Endothelial cell of umbilical vein (primary cell): Measurements from ENCODE around the gene MAML3. TPM values are rescaled to one million over a fixed set of nuclear protein-coding genes. Genes with fewer than 3 reads are reported as not detected.
"Not testable (repeated sequence)": the region's sequence is repeated elsewhere in the genome, so short reads cannot be mapped to it uniquely, and the experiment has no call there.

ENCODE experiments used
- BruUV-seq: library from RNA; stranded (reverse); fragments of 400-500 nt; replicated peaks from 2 replicates; lab custom pipeline; 2021; lab: Mats Ljungman, UMichigan
- CTCF ChIA-PET: fragments of 300-600, 350-600 bp; sonication (Branson Sonifier 250); formaldehyde crosslinking; loops from one replicate; lab custom pipeline; 2021; ENCODE audit warnings: antibody characterized with exemption, inconsistent platforms; lab: Charles Lee
- POLR2A ChIA-PET: fragments of 300-600, 350-600 bp; sonication (Branson Sonifier 250); formaldehyde crosslinking; loops from one replicate; lab custom pipeline; 2021; ENCODE audit warnings: antibody characterized with exemption, inconsistent platforms; lab: Charles Lee
- DNase-seq: peaks from one replicate; pipeline ENCODE4 v3.0.0-alpha.2; 2011; ENCODE audit warnings: low read depth, low spot score
- FAIRE-seq: peaks from 2 replicates; lab custom pipeline; 2011; peaks lifted over from hg19 to GRCh38; lab: Jason Lieb, UNC
- H2AFZ ChIP-seq: 2 replicates; pipeline ENCODE4 v1.6.0; 2012; ENCODE audit warnings: low read depth, low read length, control low read depth, inconsistent platforms
- H3K27ac ChIP-seq: 2 replicates; pipeline ENCODE4 v1.5.1; 2011; ENCODE audit warnings: low read depth, mild to moderate bottlenecking, control low read depth, low read length, moderate library complexity; ENCODE audit not compliant: insufficient read depth
- H3K27me3 ChIP-seq, 2 experiments: 2 replicates each; pipeline versions ENCODE4 v1.6.0 to v1.6.1; 2011; ENCODE audit warnings: low read length in 2 of 2, mixed read lengths in 1 of 2; ENCODE audit not compliant: control insufficient read depth in 2 of 2, insufficient read depth in 2 of 2
- H3K36me3 ChIP-seq, 2 experiments: 2 replicates in 1 of 2; 3 replicates in 1 of 2; pipeline ENCODE4 v1.5.1; 2011; ENCODE audit warnings: low read length in 2 of 2, mild to moderate bottlenecking in 1 of 2, moderate library complexity in 1 of 2; ENCODE audit not compliant: control insufficient read depth in 2 of 2, insufficient read depth in 2 of 2; ENCODE audit errors: extremely low read depth in 1 of 2
- H3K4me1 ChIP-seq: 3 replicates; pipeline ENCODE4 v1.5.1; 2011; ENCODE audit warnings: mild to moderate bottlenecking, low read length; ENCODE audit not compliant: control insufficient read depth, insufficient read depth; ENCODE audit errors: extremely low read depth
- H3K4me2 ChIP-seq: 2 replicates; pipeline ENCODE4 v1.6.1; 2011; ENCODE audit warnings: low read length, control low read depth, mixed read lengths; ENCODE audit not compliant: insufficient read depth
- H3K4me3 ChIP-seq, 3 experiments: fragments of 200-600 bp in 1 of 3; sonication (generic), shearing (Covaris generic) in 1 of 3; replicated peaks in 1 of 3; 2 replicates each; pipeline ENCODE4 v1.5.1; 2011 to 2016; ENCODE audit warnings: control low read depth in 3 of 3, low read length in 3 of 3, mild to moderate bottlenecking in 2 of 3, inconsistent platforms in 1 of 3, low read depth in 1 of 3, moderate library complexity in 1 of 3; ENCODE audit not compliant: insufficient read depth in 1 of 3
- H3K79me2 ChIP-seq: 2 replicates; pipeline ENCODE4 v1.6.0; 2012; ENCODE audit warnings: low read length, inconsistent platforms; ENCODE audit not compliant: control insufficient read depth, insufficient read depth
- H3K9ac ChIP-seq: replicated peaks from 2 replicates; pipeline ENCODE3; 2011; ENCODE audit warnings: low read length, control low read depth; ENCODE audit not compliant: insufficient read depth; ENCODE audit errors: extremely low read depth
- H3K9me1 ChIP-seq: replicated peaks from 3 replicates; pipeline ENCODE4 v1.6.0; 2011; ENCODE audit warnings: mild to moderate bottlenecking, low read length; ENCODE audit not compliant: control insufficient read depth, insufficient read depth; ENCODE audit errors: extremely low read depth
- H3K9me3 ChIP-seq: replicated peaks from 2 replicates; pipeline ENCODE4 v1.5.1; 2012; ENCODE audit warnings: low read length, inconsistent platforms; ENCODE audit not compliant: control insufficient read depth, insufficient read depth
- H4K20me1 ChIP-seq: replicated peaks from 2 replicates; pipeline ENCODE3; 2011; ENCODE audit warnings: mild to moderate bottlenecking, low read length; ENCODE audit not compliant: control insufficient read depth, insufficient read depth; ENCODE audit errors: extremely low read depth
- CTCF ChIP-seq, 2 donors: IDR thresholded peaks; 1 replicate in 1 of 2; 2 replicates in 1 of 2; pipeline ENCODE4 v1.5.1; 2011; ENCODE audit warnings: low read length in 2 of 2, mild to moderate bottlenecking in 2 of 2, moderate library complexity in 2 of 2, control low read depth in 1 of 2, inconsistent platforms in 1 of 2, low read depth in 1 of 2; ENCODE audit not compliant: insufficient read depth in 1 of 2; ENCODE audit errors: extremely low read depth in 1 of 2
- EZH2 ChIP-seq: IDR thresholded peaks from 2 replicates; pipeline ENCODE4 v1.6.1; 2012; ENCODE audit warnings: borderline replicate concordance, low read depth, mild to moderate bottlenecking, moderate library complexity, low read length, inconsistent platforms; ENCODE audit not compliant: severe bottlenecking
- FOS ChIP-seq: IDR thresholded peaks from 2 replicates; pipeline ENCODE4 v1.6.1; 2011; ENCODE audit warnings: mild to moderate bottlenecking, low read length, moderate library complexity, borderline replicate concordance; ENCODE audit not compliant: insufficient read depth
- GATA2 ChIP-seq: IDR thresholded peaks from 2 replicates; pipeline ENCODE4 v1.7.0; 2011; ENCODE audit warnings: low read depth, mild to moderate bottlenecking, moderate library complexity, mixed read lengths, low read length; ENCODE audit not compliant: insufficient read length, insufficient read depth
- JUN ChIP-seq: IDR thresholded peaks from 2 replicates; pipeline ENCODE4 v1.6.1; 2011; ENCODE audit warnings: borderline replicate concordance, low read depth; ENCODE audit not compliant: insufficient read length, insufficient read depth
- MYC ChIP-seq: IDR thresholded peaks from one replicate; pipeline ENCODE4 v1.6.1; 2011; ENCODE audit warnings: mild to moderate bottlenecking, low read depth, low read length
- POLR2A ChIP-seq: IDR thresholded peaks from 2 replicates; pipeline ENCODE4 v1.6.1; 2012; ENCODE audit warnings: low read depth, mild to moderate bottlenecking, control low read depth, low read length
- POLR2AphosphoS5 ChIP-seq: IDR thresholded peaks from 2 replicates; pipeline ENCODE4 v1.6.1; 2012; ENCODE audit warnings: low read depth, mild to moderate bottlenecking, control low read depth, low read length, moderate library complexity; ENCODE audit not compliant: insufficient read depth
- dilution Hi-C: fragments of 300-500 bp; cut with MboI; formaldehyde crosslinking; loops from one replicate; pipeline ENCODE4 v1.15.0; 2019; ENCODE audit warnings: low sequenced_read_pairs; ENCODE audit not compliant: extremely low pct_ligation_motif_present
- intact Hi-C: fragments of 100-400 bp; cut with micrococcal nuclease; formaldehyde crosslinking; loops from one replicate; pipeline ENCODE4 v1.10.0; 2022
- polyA plus RNA-seq, 4 experiments: library from polyadenylated mRNA; depleted of rRNA in 3 of 4; stranded (reverse) in 3 of 4; unstranded in 1 of 4; fragments of >200 nt; gene quantifications; 2 replicates each; pipeline versions ENCODE4 v1.2.1 to v1.2.3, GENCODE V29; 2011 to 2012; ENCODE audit warnings: missing spikeins in 1 of 4
- total RNA-seq: library from RNA; stranded (reverse); gene quantifications from 2 replicates; pipeline ENCODE4 v1.2.3, GENCODE V29; 2021
- TF ChIP-seq, protein P1 (sequence below): IDR thresholded peaks from 2 replicates; pipeline ENCODE4 v1.6.1; 2011; ENCODE audit not compliant: insufficient read depth, insufficient read length

Gene MAML3
- total and polyA plus RNA-seq, 2 donors (not counting 3 experiments of a cell fraction or from before 2014, with no cell fraction given) = 14.0 to 20.3 TPM

DNA sequence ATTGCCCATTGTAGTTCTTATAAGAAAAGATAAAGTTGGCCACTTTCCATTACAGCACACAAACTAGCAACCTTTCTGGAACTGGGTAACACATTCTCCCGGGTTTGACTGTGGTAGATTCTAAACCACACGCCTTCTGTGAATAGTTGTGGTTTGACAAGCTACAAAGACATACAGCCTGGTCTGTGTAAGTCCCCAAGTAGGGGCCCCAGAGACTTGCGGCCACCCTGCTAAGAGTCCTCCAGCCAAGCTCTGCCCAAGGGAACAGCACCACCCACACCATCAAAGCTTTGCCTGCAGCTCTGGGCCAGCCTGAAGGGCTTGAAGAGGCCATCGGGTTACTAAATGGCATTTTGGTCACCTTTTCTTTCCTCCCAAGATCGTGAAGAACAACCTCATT lies 203.4 kb downstream of the MAML3 start:
- no peak overlapping the region for H3K4me3 ChIP-seq
- intact Hi-C loops = no loop called here
- H3K9ac ChIP-seq = no peak overlapping the region
- H3K9me3 ChIP-seq = no peaks in the 10 kb centered on the region
- H3K27ac ChIP-seq = no peak overlapping the region
- FAIRE-seq (no peak), DNase-seq (no peak)
- H3K4me2 ChIP-seq = no peak overlapping the region
- H4K20me1 ChIP-seq = no peaks in the 10 kb centered on the region
- no peaks in the 10 kb centered on the region for H3K9me1 ChIP-seq
- H2AFZ ChIP-seq = no peak overlapping the region
- dilution Hi-C loops = no loop called here
- TF ChIP-seq EZH2 = no peak
- TF ChIP-seq CTCF (IDR thresholded peaks at IDR 0.05; ENCODE audit: extremely low read depth in 1 of 2, insufficient read depth in 1 of 2, low read depth in 1 of 2, low read length in 2 of 2) = no peak
- TF ChIP-seq, protein P1, sequence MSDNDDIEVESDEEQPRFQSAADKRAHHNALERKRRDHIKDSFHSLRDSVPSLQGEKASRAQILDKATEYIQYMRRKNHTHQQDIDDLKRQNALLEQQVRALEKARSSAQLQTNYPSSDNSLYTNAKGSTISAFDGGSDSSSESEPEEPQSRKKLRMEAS = no peak
- no peak for TF ChIP-seq MYC
- TF ChIP-seq POLR2AphosphoS5 = no peak
- TF ChIP-seq FOS = no peak
- no peak for TF ChIP-seq POLR2A
- no peak for TF ChIP-seq JUN
- TF ChIP-seq GATA2 = no peak
- H3K4me1 ChIP-seq = peaks cover 2% of the 10 kb centered on the region
- no TSS peak for BruUV-seq
- no peaks in the 10 kb centered on the region for H3K36me3 ChIP-seq
- H3K27me3 ChIP-seq = no peaks in the 10 kb centered on the region
- no peaks in the 10 kb centered on the region for H3K79me2 ChIP-seq
- ChIA-PET POLR2A (no interaction called here), CTCF (interaction anchor here (1.3 kb wide), 1 partner anchor 10 kb away, joined by 3 read pairs; no protein-coding TSS in a partner anchor)

GRCh38 chr4:139944916-139945315 lies 209.1 kb downstream of the MAML3 start:
- H3K79me2 ChIP-seq, dilution Hi-C loops, H4K20me1 ChIP-seq, H3K36me3 ChIP-seq, BruUV-seq, intact Hi-C loops, H3K4me3 ChIP-seq, H3K4me1 ChIP-seq, FAIRE-seq, H3K9ac ChIP-seq, H2AFZ ChIP-seq, H3K9me3 ChIP-seq, H3K27me3 ChIP-seq, POLR2A ChIA-PET, H3K27ac ChIP-seq, H3K9me1 ChIP-seq: not testable (repeated sequence)
- CTCF ChIA-PET = interaction anchor here (1.4 kb wide), 1 partner anchor 9 kb away, joined by 5 read pairs; no protein-coding TSS in a partner anchor
- peak overlapping the region; percentile 16 for H3K4me2 ChIP-seq
- DNase-seq = peak; percentile 82
